Measurements from ENCODE around the gene ZFP36L1. TPM values are rescaled to one million over a fixed set of nuclear protein-coding genes. Genes with fewer than 3 reads are reported as not detected.

The ZFP36L1 gene
- total RNA-seq, 5 donors from 2014 or later (not counting 1 experiment from before 2014, with no cell fraction given): 123 to 253 (median 233) TPM

GRCh38 chr14:68772761-68773381, 20.0 kb downstream of the ZFP36L1 start:
- peak in 1 of 35 experiments; percentile 32 for DNase-seq
- WGBS (ENCODE audit: insufficient coverage): no CpG with 5 or more reads among the region's 6 CpGs
- ChIA-PET POLR2A (interaction anchor here in 1 of 2 donors (0.8 kb wide), 1 partner anchor 15 kb away, joined by 4 read pairs; no protein-coding TSS in a partner anchor), CTCF (interaction anchor here (0.6 to 1.9 kb wide), 6 partner anchors 14 to 295 kb away, joined by 3 to 6 read pairs (median 4); no protein-coding TSS in a partner anchor)
- Histone ChIP-seq H3K9me3 (no peaks in the 10 kb centered on the region), H3K36me3 (ENCODE audit: control insufficient read depth in 2 of 2, extremely low read depth in 1 of 2, insufficient read depth in 1 of 2, low read length in 1 of 2) (no peaks in the 10 kb centered on the region), H3K27ac (ENCODE audit: low read length) (peak overlapping the region; percentile 52), H3K4me1 (ENCODE audit: control insufficient read depth in 1 of 2, extremely low read depth in 1 of 2, insufficient read depth in 2 of 2, low read length in 2 of 2) (peaks cover 26 to 42% of the 10 kb centered on the region in 2 experiments), H3K27me3 (replicated peaks in 1 of 2; ENCODE audit: control insufficient read depth in 2 of 2, extremely low read depth in 1 of 2, insufficient read depth in 2 of 2, low read length in 1 of 2) (no peaks in the 10 kb centered on the region), H3K4me3 (ENCODE audit: control insufficient read depth in 1 of 2, extremely low read depth in 1 of 2, low read length in 1 of 2) (no peak overlapping the region)
- no peaks in the 10 kb centered on the region for H3K27me3 Mint-ChIP-seq
- H3K9me3 Mint-ChIP-seq: peaks cover 2 to 8% (median 4%) of the 10 kb centered on the region in 3 donors
- peaks cover 7% of the 10 kb centered on the region for H3K36me3 Mint-ChIP-seq
- peak overlapping the region in 2 of 3 donors; percentile 29 to 61 for H3K4me3 Mint-ChIP-seq
- peaks cover 57 to 66% (median 66%) of the 10 kb centered on the region in 3 donors for H3K4me1 Mint-ChIP-seq
- peak; percentile 64 to 81 (median 74) for ATAC-seq (replicated peaks in 1 of 4)
- H3K27ac Mint-ChIP-seq: peak overlapping the region; percentile 92 to 94

- Mint-ChIP-seq H3K4me3 (peak overlapping the region; percentile 53 to 72 (median 55)), H3K36me3 (peaks cover 7% of the 10 kb centered on the region), H3K27me3 (no peaks in the 10 kb centered on the region), H3K4me1 (peaks cover 65 to 68% (median 66%) of the 10 kb centered on the region in 3 donors), H3K27ac (peak overlapping the region; percentile 84 to 89), H3K9me3 (peaks cover 2 to 8% (median 4%) of the 10 kb centered on the region in 3 donors)
- no peaks in the 10 kb centered on the region for H3K9me3 ChIP-seq
- no peaks in the 10 kb centered on the region for H3K27me3 ChIP-seq (replicated peaks in 1 of 2; ENCODE audit: control insufficient read depth in 2 of 2, extremely low read depth in 1 of 2, insufficient read depth in 2 of 2, low read length in 1 of 2)
- POLR2A ChIA-PET: interaction anchor here (0.6 to 0.9 kb wide), 4 partner anchors 21 to 834 kb away, joined by 3 to 4 read pairs (median 3); partner anchors contain the start of gene ZFP36L1 (in 1 of the 2)
- WGBS (ENCODE audit: insufficient coverage): 43% methylated on average over 1 of the region's 10 CpGs
- no peaks in the 10 kb centered on the region for H3K36me3 ChIP-seq (ENCODE audit: control insufficient read depth in 2 of 2, extremely low read depth in 1 of 2, insufficient read depth in 1 of 2, low read length in 1 of 2)
- peak overlapping the region; percentile 52 for H3K27ac ChIP-seq (ENCODE audit: low read length)
- H3K4me1 ChIP-seq (ENCODE audit: control insufficient read depth in 1 of 2, extremely low read depth in 1 of 2, insufficient read depth in 2 of 2, low read length in 2 of 2): peaks cover 26 to 42% of the 10 kb centered on the region in 2 experiments
- no peak overlapping the region for H3K4me3 ChIP-seq (ENCODE audit: control insufficient read depth in 1 of 2, extremely low read depth in 1 of 2, low read length in 1 of 2)
- peak in 5 of 35 experiments; percentile 18 to 55 (median 28) for DNase-seq
- peak in 2 of 4 experiments; percentile 51 to 62 for ATAC-seq (replicated peaks in 1 of 4)
- CTCF ChIA-PET: interaction anchor here (0.8 to 1.9 kb wide), 3 partner anchors 17 to 18 kb away, joined by 3 to 6 read pairs (median 5); no protein-coding TSS in a partner anchor
These were observed 21.2 kb downstream of the ZFP36L1 start for GRCh38 chr14:68771631-68772030.

- Mint-ChIP-seq H3K9me3 (peaks cover 2 to 7% (median 3%) of the 10 kb centered on the region in 3 donors), H3K27ac (peak overlapping the region; percentile 84 to 89), H3K36me3 (peaks cover 6% of the 10 kb centered on the region), H3K27me3 (no peaks in the 10 kb centered on the region), H3K4me3 (peak overlapping the region in 1 of 3 donors; percentile 72), H3K4me1 (peaks cover 63 to 66% (median 63%) of the 10 kb centered on the region in 3 donors)
- H3K4me1 ChIP-seq (ENCODE audit: control insufficient read depth in 1 of 2, extremely low read depth in 1 of 2, insufficient read depth in 2 of 2, low read length in 2 of 2): peaks cover 26 to 44% of the 10 kb centered on the region in 2 experiments
- 88% methylated on average over 7 of the region's 11 CpGs for WGBS (ENCODE audit: insufficient coverage)
- no peaks in the 10 kb centered on the region for H3K36me3 ChIP-seq (ENCODE audit: control insufficient read depth in 2 of 2, extremely low read depth in 1 of 2, insufficient read depth in 1 of 2, low read length in 1 of 2)
- ATAC-seq (replicated peaks in 1 of 4) (no peak), DNase-seq (no peak)
- H3K27ac ChIP-seq (ENCODE audit: low read length): no peak overlapping the region
- POLR2A ChIA-PET: interaction anchor here in 1 of 2 donors (0.6 kb wide), 1 partner anchor 22 kb away, joined by 3 read pairs; the partner anchor contains the start of gene ZFP36L1
- H3K4me3 ChIP-seq (ENCODE audit: control insufficient read depth in 1 of 2, extremely low read depth in 1 of 2, low read length in 1 of 2): no peak overlapping the region
- CTCF ChIA-PET: interaction anchor here (0.8 to 1.9 kb wide), 3 partner anchors 18 to 19 kb away, joined by 3 to 6 read pairs (median 5); no protein-coding TSS in a partner anchor
- H3K9me3 ChIP-seq: no peaks in the 10 kb centered on the region
- no peaks in the 10 kb centered on the region for H3K27me3 ChIP-seq (replicated peaks in 1 of 2; ENCODE audit: control insufficient read depth in 2 of 2, extremely low read depth in 1 of 2, insufficient read depth in 2 of 2, low read length in 1 of 2)
These were observed 22.1 kb downstream of the ZFP36L1 start for GRCh38 chr14:68770553-68771286.

DNA sequence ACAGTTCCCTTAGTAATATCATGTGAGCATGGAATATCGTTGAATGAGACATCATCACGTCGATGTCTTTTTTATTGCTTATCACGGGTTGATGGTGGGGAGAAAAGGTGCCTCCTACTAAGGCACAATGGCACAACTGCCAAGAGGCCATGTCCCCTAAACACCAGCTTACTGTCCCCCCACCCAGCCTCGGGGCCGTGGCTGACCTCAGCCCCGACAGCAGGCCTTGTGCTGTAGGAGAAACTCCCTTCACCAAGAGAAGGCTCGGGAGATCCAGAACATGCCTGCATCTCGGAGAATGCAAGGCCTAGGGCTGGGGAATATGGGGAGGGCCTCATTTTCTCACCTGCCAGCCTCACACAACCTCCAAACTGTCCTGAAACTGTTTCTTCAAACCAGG, 22.8 kb downstream of the ZFP36L1 start:
- WGBS (ENCODE audit: insufficient coverage): no CpG with 5 or more reads among the region's 9 CpGs
- Histone ChIP-seq H3K36me3 (ENCODE audit: control insufficient read depth in 2 of 2, extremely low read depth in 1 of 2, insufficient read depth in 1 of 2, low read length in 1 of 2) (no peaks in the 10 kb centered on the region), H3K27me3 (replicated peaks in 1 of 2; ENCODE audit: control insufficient read depth in 2 of 2, extremely low read depth in 1 of 2, insufficient read depth in 2 of 2, low read length in 1 of 2) (no peaks in the 10 kb centered on the region), H3K4me3 (ENCODE audit: control insufficient read depth in 1 of 2, extremely low read depth in 1 of 2, low read length in 1 of 2) (no peak overlapping the region), H3K9me3 (no peaks in the 10 kb centered on the region), H3K4me1 (ENCODE audit: control insufficient read depth in 1 of 2, extremely low read depth in 1 of 2, insufficient read depth in 2 of 2, low read length in 2 of 2) (peaks cover 26 to 46% of the 10 kb centered on the region in 2 experiments), H3K27ac (ENCODE audit: low read length) (no peak overlapping the region)
- DNase-seq (no peak), ATAC-seq (replicated peaks in 1 of 4) (no peak)
- peaks cover 0 to 3% (median 0%) of the 10 kb centered on the region in 3 donors for H3K9me3 Mint-ChIP-seq
- peak overlapping the region in 1 of 3 donors; percentile 72 for H3K4me3 Mint-ChIP-seq
- H3K36me3 Mint-ChIP-seq: peaks cover 3% of the 10 kb centered on the region
- H3K27ac Mint-ChIP-seq: peak overlapping the region; percentile 53 to 89
- H3K4me1 Mint-ChIP-seq: peaks cover 63 to 66% (median 64%) of the 10 kb centered on the region in 3 donors
- CTCF ChIA-PET: no interaction called here
- POLR2A ChIA-PET: no interaction called here
- no peaks in the 10 kb centered on the region for H3K27me3 Mint-ChIP-seq

DNA sequence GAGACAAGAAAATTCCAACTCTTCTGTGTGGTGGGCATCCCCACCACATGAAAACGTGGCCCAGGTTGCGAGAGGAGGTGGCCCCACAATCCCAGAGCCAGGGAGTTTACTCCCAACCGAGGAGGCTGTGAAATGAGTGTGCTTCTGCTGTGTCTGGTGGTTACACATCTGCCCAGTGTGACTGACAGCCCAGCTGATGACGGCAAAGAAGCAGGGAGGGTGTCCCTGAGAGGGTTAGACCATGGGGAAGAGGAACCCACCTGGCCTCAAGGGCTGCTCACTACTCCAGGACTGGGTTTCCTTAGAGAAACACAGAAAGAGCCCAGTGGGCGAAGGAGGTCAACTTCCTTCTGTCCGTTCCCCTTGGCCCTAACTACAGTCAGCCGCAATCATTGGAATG, 24.6 kb downstream of the ZFP36L1 start:
- no peak overlapping the region for H3K27ac ChIP-seq (ENCODE audit: low read length)
- DNase-seq (no peak), ATAC-seq (replicated peaks in 1 of 4) (no peak)
- WGBS (ENCODE audit: insufficient coverage): 85% methylated on average over 5 of the region's 7 CpGs
- Mint-ChIP-seq H3K27me3 (no peaks in the 10 kb centered on the region), H3K27ac (peak overlapping the region in 1 of 2 donors; percentile 52), H3K36me3 (no peaks in the 10 kb centered on the region), H3K4me1 (peaks cover 54 to 59% (median 57%) of the 10 kb centered on the region in 3 donors), H3K9me3 (no peaks in the 10 kb centered on the region), H3K4me3 (no peak overlapping the region)
- H3K36me3 ChIP-seq (ENCODE audit: control insufficient read depth in 2 of 2, extremely low read depth in 1 of 2, insufficient read depth in 1 of 2, low read length in 1 of 2): no peaks in the 10 kb centered on the region
- H3K4me1 ChIP-seq (ENCODE audit: control insufficient read depth in 1 of 2, extremely low read depth in 1 of 2, insufficient read depth in 2 of 2, low read length in 2 of 2): peaks cover 19 to 43% of the 10 kb centered on the region in 2 experiments
- CTCF ChIA-PET: no interaction called here
- no peaks in the 10 kb centered on the region for H3K9me3 ChIP-seq
- no peaks in the 10 kb centered on the region for H3K27me3 ChIP-seq (replicated peaks in 1 of 2; ENCODE audit: control insufficient read depth in 2 of 2, extremely low read depth in 1 of 2, insufficient read depth in 2 of 2, low read length in 1 of 2)
- POLR2A ChIA-PET: no interaction called here
- no peak overlapping the region for H3K4me3 ChIP-seq (ENCODE audit: control insufficient read depth in 1 of 2, extremely low read depth in 1 of 2, low read length in 1 of 2)

DNA sequence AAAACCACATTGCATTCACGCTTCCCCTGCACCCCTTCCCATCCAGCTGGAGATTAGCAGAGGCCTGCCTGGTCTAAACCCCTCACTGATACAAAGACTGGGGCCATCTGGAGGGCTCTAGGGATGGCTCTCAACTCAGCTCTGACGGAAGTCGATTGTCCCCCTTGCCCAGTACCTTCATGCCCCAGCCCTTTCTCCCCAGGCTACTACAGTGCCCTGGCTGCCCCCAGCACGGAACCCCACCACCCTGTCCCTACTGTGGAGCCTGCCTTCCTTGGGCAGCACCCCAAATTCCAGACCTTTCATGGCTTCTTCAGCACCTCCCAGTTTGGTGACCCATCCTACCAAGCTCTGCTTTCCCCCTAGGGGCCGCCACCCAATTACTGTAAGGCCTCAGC, 25.6 kb downstream of the ZFP36L1 start:
- H3K4me1 ChIP-seq (ENCODE audit: control insufficient read depth in 1 of 2, extremely low read depth in 1 of 2, insufficient read depth in 2 of 2, low read length in 2 of 2): peaks cover 11 to 34% of the 10 kb centered on the region in 2 experiments
- no peak overlapping the region for H3K27ac ChIP-seq (ENCODE audit: low read length)
- ATAC-seq (replicated peaks in 1 of 4) (no peak), DNase-seq (no peak)
- 100% methylated on average over 2 of the region's 5 CpGs for WGBS (ENCODE audit: insufficient coverage)
- peaks cover 45 to 50% (median 47%) of the 10 kb centered on the region in 3 donors for H3K4me1 Mint-ChIP-seq
- H3K27me3 ChIP-seq (replicated peaks in 1 of 2; ENCODE audit: control insufficient read depth in 2 of 2, extremely low read depth in 1 of 2, insufficient read depth in 2 of 2, low read length in 1 of 2): no peaks in the 10 kb centered on the region
- no peak overlapping the region for H3K27ac Mint-ChIP-seq
- no peaks in the 10 kb centered on the region for H3K9me3 ChIP-seq
- H3K36me3 Mint-ChIP-seq: no peaks in the 10 kb centered on the region
- CTCF ChIA-PET: no interaction called here
- no peaks in the 10 kb centered on the region for H3K9me3 Mint-ChIP-seq
- H3K36me3 ChIP-seq (ENCODE audit: control insufficient read depth in 2 of 2, extremely low read depth in 1 of 2, insufficient read depth in 1 of 2, low read length in 1 of 2): no peaks in the 10 kb centered on the region
- POLR2A ChIA-PET: no interaction called here
- H3K27me3 Mint-ChIP-seq: no peaks in the 10 kb centered on the region
- no peak overlapping the region for H3K4me3 ChIP-seq (ENCODE audit: control insufficient read depth in 1 of 2, extremely low read depth in 1 of 2, low read length in 1 of 2)
- H3K4me3 Mint-ChIP-seq: no peak overlapping the region
